HFF-Myc (cell line): Measurements from ENCODE around the gene CCDC70.
A peak's percentile ranks its signal among the peaks of the same experiment; 100 is the strongest.

Experiments
- DNase-seq: peaks from one replicate; pipeline ENCODE4 v3.0.0-alpha.2; 2011; ENCODE audit warnings: low read depth; ENCODE audit errors: extremely low read depth
- H3K4me3 ChIP-seq: replicated peaks from 2 replicates; pipeline ENCODE4 v1.5.1; 2011; ENCODE audit warnings: low read depth, mild to moderate bottlenecking, control low read depth, low read length
- TF ChIP-seq, protein P1 (sequence below): IDR thresholded peaks from 2 replicates; pipeline ENCODE4 v1.5.1; 2012; ENCODE audit warnings: mild to moderate bottlenecking, low read depth, low read length, control low read depth; ENCODE audit errors: missing control alignments

The CCDC70 gene

DNA sequence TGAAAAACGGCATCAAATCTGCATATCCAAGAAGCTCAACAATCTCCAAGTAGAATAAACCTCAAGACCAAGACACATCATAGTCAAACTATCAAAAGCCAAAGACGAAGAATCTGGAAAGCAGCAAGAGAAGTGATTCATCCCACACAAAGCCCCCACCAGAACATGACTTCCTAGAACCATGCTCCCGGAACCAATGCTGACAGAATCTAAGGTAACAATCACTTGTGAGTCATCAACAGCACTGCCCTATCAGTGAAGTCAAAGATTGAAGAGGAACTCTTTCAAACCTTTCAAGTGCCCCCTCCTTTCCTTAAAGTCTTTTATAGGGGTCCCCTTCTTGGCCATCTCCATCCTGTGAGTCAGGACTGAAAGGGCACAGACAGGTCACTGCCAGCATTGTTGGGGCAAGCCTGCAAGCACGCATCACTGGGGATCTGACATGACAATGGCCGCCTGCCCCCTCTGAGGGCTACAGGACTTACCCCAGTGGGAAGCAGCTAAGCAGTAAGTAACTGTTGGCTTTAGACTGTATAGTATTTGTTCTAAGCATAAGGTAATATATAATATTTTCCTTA is at the start of gene CCDC70:
TSS of gene CCDC70 (plus strand) at position 247 of the 578 bp plus-strand sequence. CDS start 3,443 bp downstream, outside the sequence.
- H3K4me3 ChIP-seq, result no peak within 1 kb of the TSS
- no peak for DNase-seq
- TF ChIP-seq, protein P1, sequence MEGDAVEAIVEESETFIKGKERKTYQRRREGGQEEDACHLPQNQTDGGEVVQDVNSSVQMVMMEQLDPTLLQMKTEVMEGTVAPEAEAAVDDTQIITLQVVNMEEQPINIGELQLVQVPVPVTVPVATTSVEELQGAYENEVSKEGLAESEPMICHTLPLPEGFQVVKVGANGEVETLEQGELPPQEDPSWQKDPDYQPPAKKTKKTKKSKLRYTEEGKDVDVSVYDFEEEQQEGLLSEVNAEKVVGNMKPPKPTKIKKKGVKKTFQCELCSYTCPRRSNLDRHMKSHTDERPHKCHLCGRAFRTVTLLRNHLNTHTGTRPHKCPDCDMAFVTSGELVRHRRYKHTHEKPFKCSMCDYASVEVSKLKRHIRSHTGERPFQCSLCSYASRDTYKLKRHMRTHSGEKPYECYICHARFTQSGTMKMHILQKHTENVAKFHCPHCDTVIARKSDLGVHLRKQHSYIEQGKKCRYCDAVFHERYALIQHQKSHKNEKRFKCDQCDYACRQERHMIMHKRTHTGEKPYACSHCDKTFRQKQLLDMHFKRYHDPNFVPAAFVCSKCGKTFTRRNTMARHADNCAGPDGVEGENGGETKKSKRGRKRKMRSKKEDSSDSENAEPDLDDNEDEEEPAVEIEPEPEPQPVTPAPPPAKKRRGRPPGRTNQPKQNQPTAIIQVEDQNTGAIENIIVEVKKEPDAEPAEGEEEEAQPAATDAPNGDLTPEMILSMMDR, result no peak

GRCh38 chr13:51814071-51814470 is 47.7 kb upstream of the CCDC70 start:
- H3K4me3 ChIP-seq, result no peak overlapping the region
- TF ChIP-seq, protein P1, result no peak
- no peak for DNase-seq

DNA sequence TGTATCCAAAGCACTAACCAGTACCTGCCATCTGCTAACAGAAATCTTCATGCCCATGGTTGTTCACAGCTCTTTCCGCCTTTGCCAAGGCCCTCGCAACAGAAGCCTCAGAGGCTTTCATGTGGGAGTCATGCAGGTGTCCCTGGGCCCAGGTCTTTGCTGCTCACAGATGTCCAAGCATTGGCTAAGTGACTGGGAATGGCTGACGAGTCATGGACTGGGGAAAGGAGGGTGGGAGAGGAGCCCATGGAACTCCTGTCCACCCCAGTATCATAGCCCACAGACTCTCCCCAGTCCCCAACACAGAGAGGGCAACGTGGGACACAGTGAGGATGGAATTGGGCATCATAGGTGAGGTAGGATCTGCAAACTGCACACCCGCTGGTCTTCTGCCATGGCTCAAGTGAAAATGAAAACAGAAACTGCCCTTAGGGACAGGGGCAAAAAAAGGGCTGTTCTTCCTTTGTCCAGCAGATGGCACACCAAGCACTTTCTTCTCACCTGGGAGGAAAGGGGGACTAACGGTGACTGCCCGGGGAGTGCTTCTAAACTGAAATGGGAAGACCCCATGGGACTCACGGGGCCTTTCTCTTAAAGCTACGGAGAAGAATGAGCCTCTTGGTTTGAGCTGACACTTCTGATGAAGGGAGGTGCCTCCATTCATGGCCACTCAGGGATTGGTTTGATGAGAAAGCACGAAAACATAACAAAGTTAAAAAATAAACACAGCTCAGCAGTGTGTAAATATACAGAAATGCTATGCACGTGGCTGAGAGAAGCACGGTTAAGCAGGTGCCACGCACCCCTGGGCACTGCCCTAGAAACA is 46.7 kb upstream of the CCDC70 start:
- TF ChIP-seq, protein P1, result peak; percentile 84
- DNase-seq, result no peak
- 0 out of 2 replicates have a peak overlapping the region, but pooled peaks have one; percentile 11 for H3K4me3 ChIP-seq

- no peak for DNase-seq
- no peak overlapping the region for H3K4me3 ChIP-seq
- TF ChIP-seq, protein P1, result no peak
Observed at GRCh38 chr13:51815848-51816247, 45.9 kb upstream of the CCDC70 start.

- TF ChIP-seq, protein P1, result no peak
- no peak overlapping the region for H3K4me3 ChIP-seq
- DNase-seq, result no peak
Observed at GRCh38 chr13:51816604-51817249, 45.0 kb upstream of the CCDC70 start.

GRCh38 chr13:51817717-51818116 is 44.1 kb upstream of the CCDC70 start:
- DNase-seq, result no peak
- TF ChIP-seq, protein P1, result no peak
- H3K4me3 ChIP-seq, result no peak overlapping the region
